Trophoblast cell (in vitro differentiated cells and primary cell): ENCODE results near the gene TNKS2.
A peak's percentile ranks its signal among the peaks of the same experiment; 100 is the strongest.

Experiments used
- DNase-seq, 2 donors: peaks; one replicate each; pipeline ENCODE4 v3.0.0-alpha.2; 2016
- H2AFZ ChIP-seq: 2 replicates; pipeline ENCODE4 v1.6.1; 2013; ENCODE audit warnings: low read length, moderate library complexity, mild to moderate bottlenecking; ENCODE audit not compliant: insufficient read depth, poor library complexity
- H2AK5ac ChIP-seq: 2 replicates; pipeline ENCODE4 v1.6.1; 2013; ENCODE audit warnings: mild to moderate bottlenecking, low read length
- H2BK120ac ChIP-seq: 2 replicates; pipeline ENCODE4 v1.6.1; 2013; ENCODE audit warnings: low read length, mild to moderate bottlenecking, moderate library complexity; ENCODE audit not compliant: insufficient read depth, poor library complexity
- H2BK12ac ChIP-seq: 2 replicates; pipeline ENCODE4 v1.6.1; 2013; ENCODE audit warnings: mild to moderate bottlenecking, low read length, moderate library complexity
- H2BK5ac ChIP-seq: 2 replicates; pipeline ENCODE4 v1.6.1; 2013; ENCODE audit warnings: low read length, low read depth, moderate library complexity, mild to moderate bottlenecking; ENCODE audit not compliant: poor library complexity
- H3K14ac ChIP-seq: 2 replicates; pipeline ENCODE4 v1.6.1; 2013; ENCODE audit warnings: mild to moderate bottlenecking, low read length
- H3K18ac ChIP-seq: 2 replicates; pipeline ENCODE4 v1.6.1; 2013; ENCODE audit warnings: mild to moderate bottlenecking, low read length
- H3K23ac ChIP-seq: 2 replicates; pipeline ENCODE4 v1.6.1; 2013; ENCODE audit warnings: low read length
- H3K27ac ChIP-seq: 2 replicates; pipeline ENCODE4 v1.5.1; 2013; ENCODE audit warnings: low read depth, mild to moderate bottlenecking, inconsistent platforms, low read length, moderate library complexity
- H3K27me3 ChIP-seq: 2 replicates; pipeline ENCODE4 v1.6.1; 2013; ENCODE audit warnings: inconsistent platforms, mild to moderate bottlenecking, low read length, moderate library complexity; ENCODE audit not compliant: insufficient read depth
- H3K36me3 ChIP-seq, 2 experiments: 1 replicate in 1 of 2; 2 replicates in 1 of 2; pipeline ENCODE4 v1.6.1; 2013; ENCODE audit warnings: low read length in 2 of 2, mild to moderate bottlenecking in 2 of 2, moderate library complexity in 1 of 2; ENCODE audit not compliant: insufficient read depth in 2 of 2, control insufficient read depth in 1 of 2
- H3K4ac ChIP-seq: 2 replicates; pipeline ENCODE4 v1.6.1; 2013; ENCODE audit warnings: low read depth, mild to moderate bottlenecking, low read length, moderate library complexity
- H3K4me1 ChIP-seq, 2 experiments: 1 replicate in 1 of 2; 2 replicates in 1 of 2; pipeline ENCODE4 v1.6.1; 2013; ENCODE audit warnings: low read length in 2 of 2, mild to moderate bottlenecking in 2 of 2, moderate library complexity in 1 of 2; ENCODE audit not compliant: insufficient read depth in 2 of 2, control insufficient read depth in 1 of 2
- H3K4me2 ChIP-seq: 2 replicates; pipeline ENCODE4 v1.6.1; 2013; ENCODE audit warnings: inconsistent platforms, mild to moderate bottlenecking, low read length, moderate library complexity
- H3K4me3 ChIP-seq: 2 replicates; pipeline ENCODE4 v1.5.1; 2013; ENCODE audit warnings: mild to moderate bottlenecking, low read depth, low read length, inconsistent platforms
- H3K79me1 ChIP-seq: one replicate; pipeline ENCODE4 v1.6.1; 2013; ENCODE audit warnings: low read length
- H3K79me2 ChIP-seq: 2 replicates; pipeline ENCODE4 v1.6.1; 2013; ENCODE audit warnings: low read length, mild to moderate bottlenecking; ENCODE audit not compliant: control insufficient read depth, insufficient read depth, poor library complexity
- H3K9ac ChIP-seq: 2 replicates; pipeline ENCODE4 v1.6.1; 2013; ENCODE audit warnings: mild to moderate bottlenecking, low read length
- H3K9me3 ChIP-seq: 2 replicates; pipeline ENCODE4 v1.6.1; 2013; ENCODE audit warnings: low read depth, mild to moderate bottlenecking, control low read depth, inconsistent platforms, low read length; ENCODE audit not compliant: insufficient read depth
- H4K12ac ChIP-seq: 2 replicates; pipeline ENCODE4 v1.6.1; 2013; ENCODE audit warnings: low read depth, mild to moderate bottlenecking, low read length, moderate library complexity
- H4K8ac ChIP-seq: 2 replicates; pipeline ENCODE4 v1.6.1; 2013; ENCODE audit warnings: low read depth, mild to moderate bottlenecking, low read length, moderate library complexity
- H4K91ac ChIP-seq: one replicate; pipeline ENCODE4 v1.6.1; 2013; ENCODE audit warnings: low read depth, mild to moderate bottlenecking, low read length, moderate library complexity
- WGBS: extraction: QIAGEN DNeasy Blood & Tissue Kit; methylation state at CpG from one replicate; pipeline ENCODE4 v1.1.7; 2013; ENCODE audit warnings: missing lambda C conversion rate; ENCODE audit not compliant: insufficient read length, insufficient coverage; ENCODE audit errors: extremely low coverage; 5-methylcytosine and 5-hydroxymethylcytosine counted together

Gene TNKS2

DNA sequence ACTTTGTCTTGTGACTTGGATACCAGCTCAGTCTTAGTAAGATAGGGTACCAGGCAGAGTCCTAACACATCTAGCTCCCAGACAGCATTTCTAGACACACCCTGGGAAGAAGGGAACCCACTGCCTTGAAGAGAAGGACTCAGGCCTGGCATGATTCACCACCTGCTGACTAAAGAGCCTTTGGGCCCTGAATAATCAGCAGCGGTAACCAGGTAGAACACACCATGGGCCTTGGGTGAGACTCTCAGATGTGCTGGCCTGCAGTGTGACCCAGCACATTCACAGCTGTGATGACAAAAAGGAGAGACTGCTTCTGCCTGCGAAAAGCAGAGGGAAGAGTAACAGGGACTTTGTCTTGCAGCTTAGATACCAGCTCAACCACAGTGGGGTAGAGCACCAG lies 10.4 kb upstream of the TNKS2 start:
- H3K18ac ChIP-seq: no peak overlapping the region

DNA sequence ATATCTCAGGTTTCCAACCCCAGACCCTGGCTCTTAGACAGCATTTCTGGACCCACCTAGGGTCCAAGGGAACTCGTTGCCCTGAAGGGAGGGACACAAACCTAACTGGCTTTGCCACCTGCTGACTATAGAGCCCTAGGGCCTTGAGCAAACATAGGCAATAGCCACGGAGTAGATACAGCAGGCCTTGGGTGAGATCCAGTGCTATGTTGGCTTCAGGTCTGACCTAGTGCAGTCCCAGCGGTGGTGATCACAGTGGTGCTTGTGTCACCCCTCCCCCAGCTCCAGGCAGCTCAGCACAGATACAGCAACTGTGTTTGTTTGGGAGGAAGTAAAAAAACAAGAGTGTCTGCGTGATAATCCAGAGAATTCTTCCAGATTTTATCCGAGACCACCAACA lies 9.7 kb upstream of the TNKS2 start:
- Histone ChIP-seq H3K27me3 (no peaks in the 10 kb centered on the region), H2BK5ac (no peak overlapping the region), H4K12ac (no peak overlapping the region), H2AFZ (no peak overlapping the region), H4K8ac (peak overlapping the region; percentile 12), H3K79me2 (no peaks in the 10 kb centered on the region), H3K14ac (no peak overlapping the region), H3K4me1 (peaks cover 0 to 5% of the 10 kb centered on the region in 2 experiments), H4K91ac (no peak overlapping the region), H3K79me1 (no peaks in the 10 kb centered on the region), H3K23ac (no peak overlapping the region), H3K4me3 (no peak overlapping the region), H3K27ac (no peak overlapping the region), H3K4me2 (no peak overlapping the region), H3K36me3 (no peaks in the 10 kb centered on the region), H3K9me3 (no peaks in the 10 kb centered on the region), H3K9ac (no peak overlapping the region), H2BK12ac (no peak overlapping the region), H2AK5ac (no peak overlapping the region), H3K18ac (no peak overlapping the region), H3K4ac (no peak overlapping the region), H2BK120ac (no peak overlapping the region)
- DNase-seq: no peak
- WGBS: no CpG with 5 or more reads among the region's 5 CpGs

More for the DNA sequence above, 10.4 kb upstream of the TNKS2 start:
- Histone ChIP-seq H4K12ac (no peak overlapping the region), H4K91ac (no peak overlapping the region), H3K4me3 (no peak overlapping the region), H2BK5ac (no peak overlapping the region), H3K4me2 (no peak overlapping the region), H3K79me1 (no peaks in the 10 kb centered on the region), H3K9me3 (no peaks in the 10 kb centered on the region), H2AK5ac (no peak overlapping the region), H2AFZ (no peak overlapping the region), H3K14ac (no peak overlapping the region), H3K23ac (no peak overlapping the region), H3K79me2 (no peaks in the 10 kb centered on the region), H3K4ac (no peak overlapping the region), H2BK12ac (no peak overlapping the region), H2BK120ac (no peak overlapping the region), H3K27ac (no peak overlapping the region), H3K9ac (no peak overlapping the region), H3K27me3 (no peaks in the 10 kb centered on the region), H3K36me3 (no peaks in the 10 kb centered on the region), H3K4me1 (peaks cover 0 to 5% of the 10 kb centered on the region in 2 experiments), H4K8ac (no peak overlapping the region)
- no peak for DNase-seq
- no CpG with 5 or more reads among the region's 2 CpGs for WGBS

DNA sequence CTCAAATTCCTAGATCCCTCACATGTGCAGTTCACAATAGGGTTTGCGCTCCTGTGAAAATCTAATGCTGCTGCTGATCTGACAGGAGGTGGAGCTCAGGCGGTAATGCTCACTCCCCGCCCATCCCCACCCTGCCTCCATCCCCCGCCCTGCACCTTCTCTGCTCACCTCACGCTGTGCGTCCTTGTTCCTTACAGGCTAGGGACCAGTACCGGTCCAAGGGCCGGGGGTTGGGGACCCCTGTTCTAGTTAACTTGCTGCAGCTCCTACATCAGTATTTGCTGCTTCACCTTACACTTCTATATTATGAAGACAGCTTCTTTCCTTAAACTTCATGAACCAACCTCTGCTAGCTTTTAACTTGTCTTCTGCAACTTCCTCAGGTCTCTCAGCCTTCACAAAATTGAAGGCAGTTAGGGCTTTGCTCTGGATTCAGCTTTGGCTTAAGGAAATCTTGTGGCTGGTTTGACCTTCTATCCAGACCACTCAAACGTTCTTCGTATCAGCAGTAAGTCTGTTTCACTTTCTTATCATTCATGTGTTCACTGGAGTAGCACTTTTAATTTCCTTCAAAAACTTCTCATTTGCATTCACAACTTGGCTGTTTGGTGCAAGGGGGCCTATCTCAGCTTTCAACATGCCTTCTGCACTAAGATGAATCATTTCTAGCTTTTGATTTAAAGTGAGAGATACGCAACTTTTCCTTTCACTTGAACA lies 1.7 kb upstream of the TNKS2 start:
- no peak overlapping the region for H3K4me3 ChIP-seq
- DNase-seq: peak in 1 of 2 donors; percentile 38
- H4K91ac ChIP-seq: peak overlapping the region; percentile 47
- no peak overlapping the region for H4K12ac ChIP-seq
- no peak overlapping the region for H3K18ac ChIP-seq
- no peak overlapping the region for H4K8ac ChIP-seq
- peak overlapping the region; percentile 63 for H2BK120ac ChIP-seq
- peaks cover 0 to 2% of the 10 kb centered on the region in 2 experiments for H3K36me3 ChIP-seq
- peak overlapping the region; percentile 53 for H3K27ac ChIP-seq
- H3K4ac ChIP-seq: no peak overlapping the region
- peak overlapping the region; percentile 57 for H3K14ac ChIP-seq
- no peaks in the 10 kb centered on the region for H3K27me3 ChIP-seq
- no peak overlapping the region for H3K4me2 ChIP-seq
- peak overlapping the region; percentile 23 for H2BK5ac ChIP-seq
- no CpG with 5 or more reads among the region's 11 CpGs for WGBS
- no peak overlapping the region for H3K9ac ChIP-seq
- peaks cover 14% of the 10 kb centered on the region for H3K79me1 ChIP-seq
- no peaks in the 10 kb centered on the region for H3K9me3 ChIP-seq
- H2AK5ac ChIP-seq: no peak overlapping the region
- H3K4me1 ChIP-seq: peaks cover 0 to 10% of the 10 kb centered on the region in 2 experiments
- peaks cover 10% of the 10 kb centered on the region for H3K79me2 ChIP-seq
- H3K23ac ChIP-seq: no peak overlapping the region
- H2AFZ ChIP-seq: no peak overlapping the region
- H2BK12ac ChIP-seq: no peak overlapping the region

DNA sequence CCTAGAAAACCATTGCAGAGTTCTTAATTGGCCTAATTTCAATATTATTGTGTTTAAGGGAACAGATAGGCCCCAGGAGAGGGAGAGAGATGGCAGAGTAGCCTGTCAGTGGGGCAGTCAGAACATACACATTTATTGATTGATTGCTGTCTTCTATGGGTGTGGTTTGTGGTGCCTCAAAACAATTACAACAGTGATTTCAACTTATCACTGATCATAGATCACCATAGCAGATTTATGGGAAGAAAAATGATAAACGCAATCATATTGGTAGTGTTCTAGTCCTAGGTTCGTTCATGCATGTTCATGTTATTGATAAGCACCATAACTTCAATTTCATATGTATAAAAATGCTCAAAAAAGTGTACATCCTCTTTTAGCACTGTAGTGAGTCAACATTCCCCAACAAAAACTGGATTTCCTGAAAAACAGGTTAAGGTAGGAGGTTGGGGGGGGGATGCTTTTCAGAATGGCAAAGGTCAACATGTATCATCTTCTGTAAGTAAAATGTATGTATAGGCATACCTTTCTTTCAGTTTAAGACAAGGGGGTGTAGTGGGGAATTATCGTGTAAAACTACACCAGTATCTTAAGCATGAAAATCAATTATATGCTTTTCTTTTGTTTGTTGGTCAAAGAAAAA lies 1.1 kb upstream of the TNKS2 start:
- Histone ChIP-seq H2BK120ac (peak overlapping the region; percentile 63), H4K12ac (no peak overlapping the region), H3K27ac (peak overlapping the region; percentile 53), H3K27me3 (no peaks in the 10 kb centered on the region), H3K4ac (no peak overlapping the region), H3K9ac (no peak overlapping the region), H4K91ac (peak overlapping the region; percentile 47), H2AK5ac (no peak overlapping the region), H3K79me2 (peaks cover 12% of the 10 kb centered on the region), H3K18ac (no peak overlapping the region), H3K23ac (no peak overlapping the region), H3K9me3 (no peaks in the 10 kb centered on the region), H3K36me3 (peaks cover under 1 to 2% of the 10 kb centered on the region in 2 experiments), H2AFZ (no peak overlapping the region), H2BK5ac (no peak overlapping the region), H3K79me1 (peaks cover 14% of the 10 kb centered on the region), H3K4me2 (peak overlapping the region; percentile 93), H2BK12ac (peak overlapping the region; percentile 71), H3K4me1 (peaks cover 0 to 10% of the 10 kb centered on the region in 2 experiments), H3K14ac (no peak overlapping the region), H4K8ac (peak overlapping the region; percentile 47), H3K4me3 (no peak overlapping the region)
- WGBS: no CpG with 5 or more reads among the region's 3 CpGs
- peak; percentile 62 to 84 for DNase-seq
